Measurements from ENCODE around the gene CP. TPM values are rescaled to one million over a fixed set of nuclear protein-coding genes. Genes with fewer than 3 reads are reported as not detected.

CP gene
- total RNA-seq, 1 experiment from 2014 or later, result 0.28 TPM

- ChIA-PET CTCF (no interaction called here), POLR2A (ENCODE audit: unreplicated experiment) (no interaction called here)
- no peaks in the 10 kb centered on the region; the same call in 1 of the 2 replicates for H3K9me2 ChIP-seq (ENCODE audit: insufficient read depth)
- no peaks in the 10 kb centered on the region for H3K79me2 ChIP-seq (ENCODE audit: low read depth)
- no peak overlapping the region for H3K4me3 ChIP-seq
- TF ChIP-seq CTCF (conservative IDR thresholded peaks at IDR 0.05) (no peak), EZH2 (IDR thresholded peaks at IDR 0.05; ENCODE audit: low read depth) (no peak)
- H4K20me1 ChIP-seq (ENCODE audit: insufficient read depth), result no peaks in the 10 kb centered on the region
- no peak overlapping the region for H3K27ac ChIP-seq
- peaks cover 4% of the 10 kb centered on the region for H3K4me1 ChIP-seq (replicated peaks; ENCODE audit: insufficient read depth)
- H3K27me3 ChIP-seq (ENCODE audit: insufficient read depth, low read depth), result no peaks in the 10 kb centered on the region
- BruUV-seq (replicated peaks), result no TSS peak
- H2AFZ ChIP-seq, result no peak overlapping the region
- intact Hi-C loops (cut with micrococcal nuclease; ENCODE audit: unreplicated experiment), result no loop called here
- no peaks in the 10 kb centered on the region for H3K36me3 ChIP-seq (ENCODE audit: low read depth)
- H3K4me2 ChIP-seq, result no peak overlapping the region
- H3K9me3 ChIP-seq (ENCODE audit: insufficient read depth, low read depth), result no peaks in the 10 kb centered on the region
- H3F3A ChIP-seq (ENCODE audit: insufficient read depth, low read depth), result no peaks in the 10 kb centered on the region
- no peak for DNase-seq
These were observed 10.2 kb upstream of the CP start for GRCh38 chr3:149231871-149232270.

GRCh38 chr3:149227591-149228268 lies 6.1 kb upstream of the CP start:
- H3K4me3 ChIP-seq, result no peak overlapping the region
- no peak overlapping the region for H3K4me2 ChIP-seq
- H3K36me3 ChIP-seq (ENCODE audit: low read depth), result no peaks in the 10 kb centered on the region
- no peaks in the 10 kb centered on the region for H4K20me1 ChIP-seq (ENCODE audit: insufficient read depth)
- ChIA-PET POLR2A (ENCODE audit: unreplicated experiment) (no interaction called here), CTCF (no interaction called here)
- no peak for DNase-seq
- H2AFZ ChIP-seq, result no peak overlapping the region
- intact Hi-C loops (cut with micrococcal nuclease; ENCODE audit: unreplicated experiment), result no loop called here
- no peaks in the 10 kb centered on the region for H3K79me2 ChIP-seq (ENCODE audit: low read depth)
- no peaks in the 10 kb centered on the region for H3K9me3 ChIP-seq (ENCODE audit: insufficient read depth, low read depth)
- no peak for TF ChIP-seq CTCF (conservative IDR thresholded peaks at IDR 0.05)
- TF ChIP-seq EZH2 (IDR thresholded peaks at IDR 0.05; ENCODE audit: low read depth), result no peak
- no peaks in the 10 kb centered on the region; the same call in 1 of the 2 replicates for H3K9me2 ChIP-seq (ENCODE audit: insufficient read depth)
- no TSS peak for BruUV-seq (replicated peaks)
- H3K27ac ChIP-seq, result no peak overlapping the region
- peaks cover 6% of the 10 kb centered on the region; the same call in 1 of the 2 replicates for H3F3A ChIP-seq (ENCODE audit: insufficient read depth, low read depth)
- H3K27me3 ChIP-seq (ENCODE audit: insufficient read depth, low read depth), result no peaks in the 10 kb centered on the region
- peaks cover 17% of the 10 kb centered on the region for H3K4me1 ChIP-seq (replicated peaks; ENCODE audit: insufficient read depth)

GRCh38 chr3:149226776-149227175 lies 5.1 kb upstream of the CP start:
- POLR2A ChIA-PET (ENCODE audit: unreplicated experiment), result no interaction called here
- Histone ChIP-seq H3K9me3 (ENCODE audit: insufficient read depth, low read depth) (no peaks in the 10 kb centered on the region), H3K4me3 (no peak overlapping the region), H3K36me3 (ENCODE audit: low read depth) (no peaks in the 10 kb centered on the region), H3F3A (ENCODE audit: insufficient read depth, low read depth) (peaks cover 6% of the 10 kb centered on the region; the same call in 1 of the 2 replicates), H4K20me1 (ENCODE audit: insufficient read depth) (no peaks in the 10 kb centered on the region), H3K27ac (no peak overlapping the region), H3K9me2 (ENCODE audit: insufficient read depth) (no peaks in the 10 kb centered on the region; the same call in 1 of the 2 replicates), H3K4me1 (replicated peaks; ENCODE audit: insufficient read depth) (peaks cover 17% of the 10 kb centered on the region), H3K79me2 (ENCODE audit: low read depth) (no peaks in the 10 kb centered on the region), H3K27me3 (ENCODE audit: insufficient read depth, low read depth) (no peaks in the 10 kb centered on the region), H2AFZ (no peak overlapping the region), H3K4me2 (no peak overlapping the region)
- TF ChIP-seq EZH2 (IDR thresholded peaks at IDR 0.05; ENCODE audit: low read depth), result no peak
- TF ChIP-seq CTCF (conservative IDR thresholded peaks at IDR 0.05), result no peak
- no TSS peak for BruUV-seq (replicated peaks)
- CTCF ChIA-PET, result no interaction called here
- intact Hi-C loops (cut with micrococcal nuclease; ENCODE audit: unreplicated experiment), result no loop called here
- DNase-seq, result no peak

All from PC-9 (cell line).